Neural crest cell (in vitro differentiated cells): ENCODE measurements around the gene ENOX2. TPM values are rescaled to one million over a fixed set of nuclear protein-coding genes. Genes with fewer than 3 reads are reported as not detected.
"Not testable (repeated sequence)": the region's sequence is repeated elsewhere in the genome, so short reads cannot be mapped to it uniquely, and the experiment has no call there.

Source experiments
- DNase-seq: peaks from one replicate; pipeline ENCODE4 v3.0.0; 2021; ENCODE audit warnings: low read depth, mixed read lengths, low spot score
- H3K27ac Mint-ChIP-seq: one replicate; pipeline ENCODE4 v1.8.0; 2021; ENCODE audit warnings: mild to moderate bottlenecking, mixed read lengths; ENCODE audit not compliant: unreplicated experiment
- H3K27me3 Mint-ChIP-seq: 2 replicates; pipeline ENCODE4 v1.8.0; 2021; ENCODE audit warnings: low read depth, mild to moderate bottlenecking, mixed read lengths
- H3K36me3 Mint-ChIP-seq: 2 replicates; pipeline ENCODE4 v1.8.0; 2021; ENCODE audit warnings: low read depth, mild to moderate bottlenecking, mixed read lengths
- H3K4me1 Mint-ChIP-seq: 2 replicates; pipeline ENCODE4 v1.8.0; 2021; ENCODE audit warnings: mixed read lengths
- H3K4me3 Mint-ChIP-seq: one replicate; pipeline ENCODE4 v1.8.0; 2021; ENCODE audit warnings: mild to moderate bottlenecking, mixed read lengths
- H3K9me3 Mint-ChIP-seq: 2 replicates; pipeline ENCODE4 v1.8.0; 2021; ENCODE audit warnings: mixed read lengths
- CTCF ChIP-seq: fragments of 200-600 bp; sonication (generic); conservative IDR thresholded peaks from 2 replicates; pipeline ENCODE4 v1.5.0; 2021; ENCODE audit warnings: antibody characterized with exemption, mild to moderate bottlenecking
- long read RNA-seq: library from polyadenylated mRNA; unstranded; transcript quantifications from one replicate; pipeline ENCODE4 v2.0.0, GENCODE V29; 2020
- total RNA-seq: library from RNA; stranded (reverse); gene quantifications from 2 replicates; pipeline ENCODE4 v1.2.1, GENCODE V29; 2021

ENOX2 gene
- 38.3 and 40.3 TPM in 2 replicates for total RNA-seq
- long read RNA-seq, full-length matches to known transcripts = 25 of 93 reads
- long read RNA-seq, partial matches to known transcripts = 51 of 93 reads
- long read RNA-seq, other reads (novel, unspliced or antisense) = 17 of 93 reads

- Mint-ChIP-seq H3K9me3 (no peaks in the 10 kb centered on the region), H3K4me1 (peaks cover 14% of the 10 kb centered on the region), H3K27ac (peak within 1 kb of the TSS; percentile 85), H3K27me3 (no peaks in the 10 kb centered on the region), H3K36me3 (peaks cover 4% of the 10 kb centered on the region), H3K4me3 (no peak within 1 kb of the TSS)
- TF ChIP-seq CTCF = no peak
- DNase-seq = peak; percentile 90
Observed at GRCh38 chrX:130902783-130903613, at the start of gene ENOX2. ENOX2 (minus strand) TSS chrX:130903209; CDS start chrX:130703216, 199,993 bp downstream.

- peaks cover 39% of the 10 kb centered on the region for H3K27me3 Mint-ChIP-seq
- no peak for TF ChIP-seq CTCF
- H3K4me3 Mint-ChIP-seq = no peak overlapping the region
Observed at GRCh38 chrX:130952266-130953043, 49.4 kb upstream of the ENOX2 start.

GRCh38 chrX:130944230-130944629, 41.2 kb upstream of the ENOX2 start:
- peaks cover 66% of the 10 kb centered on the region for H3K27me3 Mint-ChIP-seq
- H3K4me1 Mint-ChIP-seq = no peaks in the 10 kb centered on the region
- TF ChIP-seq CTCF = no peak
- H3K27ac Mint-ChIP-seq = no peak overlapping the region
- no peak overlapping the region for H3K4me3 Mint-ChIP-seq
- peaks cover 2% of the 10 kb centered on the region for H3K9me3 Mint-ChIP-seq
- no peak for DNase-seq
- H3K36me3 Mint-ChIP-seq = no peaks in the 10 kb centered on the region

More at GRCh38 chrX:130952266-130953043, 49.4 kb upstream of the ENOX2 start:
- H3K4me1 Mint-ChIP-seq = no peaks in the 10 kb centered on the region
- no peak for DNase-seq
- H3K27ac Mint-ChIP-seq = no peak overlapping the region
- H3K36me3 Mint-ChIP-seq = no peaks in the 10 kb centered on the region
- peaks cover 2% of the 10 kb centered on the region for H3K9me3 Mint-ChIP-seq

- Mint-ChIP-seq H3K4me3 (no peak overlapping the region), H3K27me3 (peaks cover 41% of the 10 kb centered on the region), H3K36me3 (no peaks in the 10 kb centered on the region), H3K27ac (no peak overlapping the region), H3K9me3 (no peaks in the 10 kb centered on the region), H3K4me1 (no peaks in the 10 kb centered on the region)
- no peak for TF ChIP-seq CTCF
- DNase-seq = no peak
Observed at GRCh38 chrX:130937101-130937500, 34.1 kb upstream of the ENOX2 start.

- no peaks in the 10 kb centered on the region for H3K4me1 Mint-ChIP-seq
- no peak for DNase-seq
- H3K36me3 Mint-ChIP-seq = no peaks in the 10 kb centered on the region
- peaks cover 28% of the 10 kb centered on the region for H3K27me3 Mint-ChIP-seq
- no peaks in the 10 kb centered on the region for H3K9me3 Mint-ChIP-seq
- H3K27ac Mint-ChIP-seq = no peak overlapping the region
- no peak overlapping the region for H3K4me3 Mint-ChIP-seq
- no peak for TF ChIP-seq CTCF
Observed at GRCh38 chrX:130933358-130933757, 30.3 kb upstream of the ENOX2 start.

- H3K4me1 Mint-ChIP-seq, H3K36me3 Mint-ChIP-seq, H3K9me3 Mint-ChIP-seq, DNase-seq, H3K27ac Mint-ChIP-seq, H3K4me3 Mint-ChIP-seq: not testable (repeated sequence)
- peaks cover 15% of the 10 kb centered on the region for H3K27me3 Mint-ChIP-seq
Observed at GRCh38 chrX:130920405-130920804, 17.4 kb upstream of the ENOX2 start.

GRCh38 chrX:130919676-130920075, 16.7 kb upstream of the ENOX2 start:
- not testable (repeated sequence) for H3K4me1 Mint-ChIP-seq, H3K27ac Mint-ChIP-seq, H3K36me3 Mint-ChIP-seq, DNase-seq, H3K9me3 Mint-ChIP-seq, H3K4me3 Mint-ChIP-seq
- peaks cover 13% of the 10 kb centered on the region for H3K27me3 Mint-ChIP-seq

GRCh38 chrX:130918498-130918897, 15.5 kb upstream of the ENOX2 start:
- not testable (repeated sequence) for DNase-seq, H3K36me3 Mint-ChIP-seq, H3K27ac Mint-ChIP-seq, H3K27me3 Mint-ChIP-seq, H3K9me3 Mint-ChIP-seq, H3K4me1 Mint-ChIP-seq, H3K4me3 Mint-ChIP-seq
